Head of caudate nucleus (tissue), 42 donors: ENCODE measurements around the gene CHN2.
A peak's percentile ranks its signal among the peaks of the same experiment; 100 is the strongest.

Experiments used
- DNase-seq, 42 donors: peaks; one replicate each; pipeline versions ENCODE4 v3.0.0 to v3.0.0-alpha.2; 2020 to 2021; ENCODE audit warnings: mixed read lengths in 7 of 42
- intact Hi-C: fragments of 100-400 bp; cut with DNase I; formaldehyde crosslinking; loops from one replicate; pipeline ENCODE4 v1.15.0; 2022

The CHN2 gene

GRCh38 chr7:29457565-29458011, 263.0 kb downstream of the CHN2 start:
- DNase-seq, result peak in 38 of 42 donors; percentile 7 to 77 (median 40)
- intact Hi-C loops, result no loop called here

DNA sequence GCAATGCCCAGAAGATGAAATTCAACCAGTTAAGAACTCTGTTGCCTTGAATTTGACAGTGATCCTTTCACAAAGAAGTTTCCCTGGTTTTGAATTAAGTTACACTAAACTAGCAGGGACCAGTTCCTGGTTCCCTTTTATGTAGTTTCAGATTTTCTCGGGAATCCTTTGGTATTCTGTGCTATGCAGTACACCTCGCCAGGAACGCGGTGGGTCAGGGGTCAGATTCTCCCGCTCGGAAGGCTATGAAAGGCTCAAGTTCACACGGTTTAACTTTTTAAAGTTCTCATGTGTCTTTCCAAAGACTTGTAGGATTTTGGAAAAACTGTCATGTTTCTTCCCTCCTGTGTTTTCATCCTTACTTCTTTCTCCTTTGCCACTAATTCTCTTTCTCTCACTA, 264.4 kb downstream of the CHN2 start:
- intact Hi-C loops, result no loop called here
- no peak for DNase-seq

DNA sequence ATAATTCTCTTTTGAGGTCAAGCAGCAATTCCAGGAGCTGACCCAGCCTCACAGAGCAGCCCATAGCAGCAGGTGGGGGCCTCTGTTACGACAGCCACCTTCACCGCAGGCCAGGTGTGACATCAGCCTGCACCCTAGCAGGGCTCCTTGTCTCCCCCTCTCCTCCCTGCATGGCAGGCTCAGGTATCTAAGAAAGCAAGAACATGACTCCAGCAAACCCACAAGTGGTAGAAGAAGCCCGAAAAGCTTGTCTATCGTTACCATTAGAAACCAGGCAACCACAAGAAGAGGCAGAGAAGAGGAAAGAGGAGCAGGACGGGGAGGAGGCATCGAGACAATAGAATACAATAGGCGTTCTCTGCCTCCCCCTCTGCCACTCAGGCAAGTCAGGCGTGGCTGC, 265.0 kb downstream of the CHN2 start:
- intact Hi-C loops, result no loop called here
- DNase-seq, result no peak

- intact Hi-C loops, result loop anchor here (2.0 kb wide), 1 partner anchor 37 kb away; no protein-coding TSS in a partner anchor
These were observed 267.4 kb downstream of the CHN2 start for GRCh38 chr7:29461996-29462395.

DNA sequence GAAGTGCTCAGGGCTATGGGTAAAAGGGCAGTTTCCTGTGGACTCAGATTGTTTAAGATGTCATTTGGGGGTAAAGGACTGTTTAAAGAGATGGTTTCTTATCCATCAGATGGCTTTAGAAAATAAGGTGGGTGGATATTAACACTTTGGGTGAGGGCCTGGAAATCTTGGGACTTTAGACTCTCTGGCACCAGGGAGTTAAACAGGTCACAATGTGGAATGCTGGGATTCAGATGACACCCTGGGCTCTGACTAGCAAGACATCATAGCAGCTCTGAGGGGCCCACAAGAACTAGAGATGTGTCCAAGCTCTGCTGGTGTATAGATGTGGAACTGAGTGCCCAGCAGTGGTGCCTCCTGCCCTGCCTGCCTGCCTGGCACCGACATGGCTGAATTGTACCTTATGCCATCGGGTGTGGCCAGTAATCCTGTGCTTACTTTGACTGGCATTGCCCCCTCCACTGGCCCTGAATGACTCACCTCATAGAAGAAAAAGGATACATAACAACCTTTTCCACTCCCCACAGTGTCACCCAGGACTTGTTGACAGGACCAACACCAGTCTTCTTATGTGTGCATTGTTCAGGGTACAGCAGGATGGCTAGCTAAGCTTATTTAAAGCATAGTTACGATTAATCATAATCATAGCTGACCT, 269.1 kb downstream of the CHN2 start:
- intact Hi-C loops, result no loop called here
- no peak for DNase-seq

More at GRCh38 chr7:29461996-29462395, 267.4 kb downstream of the CHN2 start:
- DNase-seq, result no peak

DNA sequence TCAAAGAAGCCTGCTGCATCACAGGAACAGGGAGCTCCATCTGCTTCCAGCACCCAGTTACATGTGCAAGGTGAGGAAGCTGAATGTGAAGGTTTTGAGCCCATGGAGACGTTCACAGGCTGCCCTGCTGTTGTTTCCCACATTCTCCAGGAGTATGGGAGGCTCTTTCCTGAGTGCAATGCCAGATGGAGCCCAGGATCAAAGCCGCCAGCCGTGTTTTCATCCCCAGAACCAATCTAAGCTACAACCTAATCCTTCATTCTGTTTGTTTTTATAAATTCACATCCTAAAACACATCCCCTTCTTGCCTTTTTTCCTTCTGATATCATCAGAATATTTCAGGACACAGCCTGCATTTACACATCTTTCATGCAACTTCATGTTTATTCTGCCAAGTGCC, 270.2 kb downstream of the CHN2 start:
- DNase-seq, result no peak
- intact Hi-C loops, result no loop called here

DNA sequence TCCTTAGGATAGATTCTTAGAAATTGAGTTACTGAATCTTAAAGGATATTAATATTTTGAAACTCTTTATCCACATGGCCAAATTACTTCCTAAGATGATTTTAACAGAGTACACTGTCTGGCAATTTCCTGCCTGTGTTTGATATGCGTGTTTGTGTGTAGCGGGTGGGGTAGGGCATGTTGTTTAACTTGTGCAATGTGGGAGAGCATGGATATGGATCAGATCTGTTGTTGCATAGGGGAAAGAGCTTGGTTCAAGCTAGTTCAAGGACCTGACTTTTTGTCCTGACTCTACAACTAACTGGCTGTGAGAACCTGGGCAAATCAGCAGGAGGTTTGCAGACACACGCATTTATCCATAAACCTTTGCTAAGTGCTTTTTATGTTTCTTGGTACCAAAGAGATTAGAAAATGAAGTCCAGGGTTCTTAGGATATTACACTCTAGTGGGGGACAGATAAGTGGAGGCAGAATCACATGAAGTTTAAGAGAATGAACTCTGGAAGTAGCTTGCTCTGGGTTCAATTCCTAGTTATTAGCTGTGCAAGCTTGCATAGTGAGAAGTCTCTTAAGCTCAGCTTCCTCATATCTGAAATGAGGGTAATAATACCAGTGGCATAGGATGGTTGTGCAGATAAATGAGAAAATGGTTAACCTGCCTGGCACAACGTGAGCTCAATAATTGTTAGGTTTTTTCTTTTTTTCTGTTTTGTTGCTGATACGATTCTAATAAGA, 272.8 kb downstream of the CHN2 start:
- DNase-seq, result no peak
- intact Hi-C loops, result no loop called here

DNA sequence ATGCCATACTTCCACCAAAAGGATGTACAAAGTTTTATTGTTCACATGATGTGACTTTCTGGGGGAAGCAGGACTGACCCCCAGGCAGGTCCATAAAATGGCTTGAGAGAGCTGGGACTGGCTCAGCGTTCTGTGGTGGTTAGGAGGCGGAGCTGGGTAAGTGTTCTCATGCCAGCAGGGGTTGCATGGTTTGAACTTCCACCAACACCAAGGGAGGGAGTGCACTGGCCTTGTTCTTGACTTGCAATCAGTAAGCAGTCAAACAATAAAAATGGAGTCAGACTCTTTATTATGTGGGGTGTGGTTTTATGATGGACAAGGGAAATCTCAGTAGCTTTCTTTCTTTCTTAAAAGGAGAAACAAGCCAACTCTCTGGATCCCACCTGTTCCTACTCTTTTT, 273.6 kb downstream of the CHN2 start:
- intact Hi-C loops, result no loop called here

DNA sequence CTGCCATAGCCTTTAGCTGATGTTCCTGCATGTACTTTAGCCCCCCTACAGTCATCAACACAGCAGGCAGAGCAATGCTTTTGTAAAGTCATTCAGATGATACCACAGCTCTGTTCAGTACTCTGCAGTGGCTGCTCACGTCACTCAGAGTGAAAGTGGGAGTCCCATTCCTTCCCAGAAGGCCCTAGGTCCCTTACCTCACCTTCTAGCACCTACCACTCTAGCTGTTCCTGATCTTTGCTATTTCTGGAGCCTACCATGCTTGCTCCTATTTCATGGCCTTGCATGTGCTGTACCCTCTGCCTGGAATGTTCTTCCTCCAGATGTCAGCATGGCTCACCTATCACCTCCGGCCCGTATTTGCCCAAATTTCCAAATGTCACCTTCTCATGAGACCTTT, 274.7 kb downstream of the CHN2 start:
- intact Hi-C loops, result no loop called here

More for the DNA sequence above, 273.6 kb downstream of the CHN2 start:
- DNase-seq, result peak in 1 of 42 donors; percentile 8

DNA sequence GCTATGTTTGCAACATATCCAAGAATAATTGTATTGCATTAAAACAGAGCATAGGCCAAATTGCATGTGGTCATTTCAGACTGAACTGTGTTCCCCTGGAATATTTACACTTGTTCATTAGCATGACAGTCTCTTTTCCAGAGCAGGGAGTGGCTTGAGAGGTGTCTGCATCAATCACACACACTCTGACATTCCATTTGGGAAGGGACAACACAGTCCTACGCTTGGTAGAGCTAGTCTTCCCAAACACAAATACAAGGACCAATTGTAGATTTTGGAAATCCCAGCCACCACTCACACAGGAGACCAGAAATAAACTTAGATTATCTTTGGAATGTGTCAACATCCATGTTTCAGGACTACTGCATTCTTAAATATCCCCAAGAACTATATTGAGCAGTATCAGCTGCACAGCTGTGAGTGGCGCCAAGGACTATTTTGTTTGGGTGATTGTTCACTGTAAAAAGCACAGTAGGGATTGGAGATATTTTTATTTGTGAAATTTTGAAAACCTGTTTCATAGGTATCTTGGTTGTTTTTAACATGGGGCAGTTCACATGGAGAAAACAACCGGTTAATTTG, 275.5 kb downstream of the CHN2 start:
- intact Hi-C loops, result no loop called here
- no peak for DNase-seq

More for the DNA sequence above, 274.7 kb downstream of the CHN2 start:
- DNase-seq, result peak in 1 of 42 donors; percentile 9

GRCh38 chr7:29471444-29472138, 277.0 kb downstream of the CHN2 start:
- intact Hi-C loops, result no loop called here
- no peak for DNase-seq

- intact Hi-C loops, result no loop called here
- no peak for DNase-seq
These were observed 282.3 kb downstream of the CHN2 start for GRCh38 chr7:29476916-29477315.

- intact Hi-C loops, result no loop called here
- no peak for DNase-seq
These were observed 283.7 kb downstream of the CHN2 start for GRCh38 chr7:29478226-29478625.

GRCh38 chr7:29478687-29479240, 284.2 kb downstream of the CHN2 start:
- intact Hi-C loops, result no loop called here

DNA sequence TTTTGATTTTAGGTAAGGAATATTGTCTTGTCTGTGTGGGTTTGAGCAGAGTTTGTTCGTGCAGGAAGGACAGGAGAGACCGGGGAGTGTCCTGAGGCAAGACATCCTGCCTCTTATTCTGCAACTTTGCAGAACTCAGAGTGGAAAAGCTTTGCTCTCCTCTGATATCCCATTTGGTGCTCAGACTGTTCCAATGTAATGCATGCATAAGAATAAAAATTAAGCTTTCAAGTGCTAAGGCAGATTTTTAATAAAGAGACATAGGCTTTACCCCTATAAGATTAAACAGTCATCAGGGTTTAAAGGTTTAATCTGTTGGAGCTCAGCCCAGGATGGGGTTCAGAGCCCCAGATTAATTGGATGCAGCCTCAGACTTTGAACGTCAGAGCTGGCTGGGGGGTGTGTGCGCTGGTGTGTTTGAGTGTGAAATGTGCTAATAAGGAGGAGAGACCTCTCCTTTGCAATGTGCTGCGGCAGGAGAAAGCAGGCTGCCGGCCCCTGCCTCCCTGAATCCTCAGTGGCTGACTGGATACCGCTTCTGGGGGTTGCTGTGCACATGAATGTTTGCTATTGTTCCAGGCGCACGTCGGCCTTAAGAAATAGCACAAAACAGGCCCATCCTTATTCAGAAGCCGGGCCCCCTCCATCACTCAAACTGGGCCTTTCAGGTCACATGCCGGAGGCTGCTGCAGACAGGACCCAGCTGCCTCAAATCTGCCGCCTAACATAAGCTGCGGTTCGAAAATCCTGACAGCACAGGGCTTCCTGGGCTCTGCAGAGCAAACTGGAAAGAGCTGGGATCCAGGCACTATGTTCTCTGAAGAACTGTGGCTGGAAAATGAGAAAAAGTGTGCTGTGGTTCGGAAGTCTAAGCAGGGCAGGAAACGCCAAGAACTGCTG, 285.0 kb downstream of the CHN2 start:
- DNase-seq, result peak; percentile 51 to 90 (median 76)
- intact Hi-C loops, result no loop called here

More at GRCh38 chr7:29478687-29479240, 284.2 kb downstream of the CHN2 start:
- no peak for DNase-seq

DNA sequence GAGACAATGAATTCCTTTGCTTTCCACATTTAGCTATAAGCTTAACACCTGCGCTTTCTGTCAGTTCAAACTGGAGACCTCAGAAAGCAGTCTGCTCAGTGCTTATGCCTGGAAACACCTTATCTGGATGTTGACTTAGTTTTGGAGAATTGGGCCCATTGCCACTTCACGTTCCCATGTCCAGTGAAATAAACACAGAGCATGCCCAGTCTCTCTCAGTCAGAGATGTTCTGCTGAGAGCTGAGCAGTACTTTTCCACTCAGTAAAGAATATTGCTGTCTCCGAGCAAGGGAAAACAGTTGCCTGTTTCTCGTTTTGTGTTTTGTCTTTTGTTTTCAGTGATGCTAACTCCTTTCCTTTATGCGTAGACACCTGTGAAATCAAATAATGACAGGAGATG, 285.9 kb downstream of the CHN2 start:
- peak in 19 of 42 donors; percentile 11 to 81 (median 44) for DNase-seq
- intact Hi-C loops, result no loop called here

DNA sequence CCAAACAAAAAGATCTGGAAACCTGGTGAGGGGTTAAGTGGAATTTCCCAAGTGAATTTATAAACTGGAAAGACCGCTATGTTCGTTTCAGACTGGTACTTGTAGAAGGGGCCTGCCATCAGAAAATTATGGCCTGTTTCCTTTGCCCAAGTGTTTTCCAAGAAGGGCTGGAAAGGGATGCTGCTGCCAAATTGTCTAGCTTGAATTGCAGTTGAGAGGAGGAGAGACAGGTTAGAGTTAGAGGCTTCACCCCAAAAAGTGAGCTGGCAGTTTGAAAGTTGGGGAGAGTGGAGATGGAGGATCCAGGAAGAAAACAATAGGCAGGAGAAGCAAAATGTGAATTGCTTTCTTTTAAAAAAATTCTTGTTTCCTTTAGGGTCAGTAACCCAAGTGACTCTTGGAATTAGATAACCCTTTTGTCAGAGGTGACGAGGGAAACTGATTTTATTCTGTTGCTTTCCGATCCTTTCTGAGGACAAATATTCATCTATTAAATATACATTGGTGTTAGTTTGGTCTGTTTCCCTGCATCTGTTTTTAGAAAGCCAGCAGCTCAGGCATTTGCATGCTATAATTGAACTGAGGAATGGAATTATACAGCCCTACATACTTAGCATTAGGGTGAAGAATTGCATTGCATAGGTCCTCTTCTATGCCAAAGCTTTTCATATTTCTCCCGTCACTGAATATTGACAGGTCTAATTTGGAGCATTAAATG, 286.5 kb downstream of the CHN2 start:
- intact Hi-C loops, result no loop called here
- peak in 1 of 42 donors; percentile 34 for DNase-seq

GRCh38 chr7:29482056-29482455, 287.5 kb downstream of the CHN2 start:
- intact Hi-C loops, result no loop called here
- DNase-seq, result no peak
